HepG2 (cell line): ENCODE results near the gene GDE1. TPM values are rescaled to one million over a fixed set of nuclear protein-coding genes. Genes with fewer than 3 reads are reported as not detected.

Source experiments
- BORCS8-MEF2B ChIP-seq: sonication (generic); formaldehyde crosslinking; IDR thresholded peaks from 2 replicates; pipeline ENCODE4 v1.8.0; 2022; ENCODE audit warnings: mild to moderate bottlenecking, missing genetic modification reagents
- DNMT3B ChIP-seq: conservative IDR thresholded peaks from 2 replicates; pipeline ENCODE4 v1.6.1; 2016; ENCODE audit warnings: missing biosample characterization, control low read depth
- EED ChIP-seq: sonication (generic); formaldehyde crosslinking; IDR thresholded peaks from 2 replicates; pipeline ENCODE4 v1.5.0; 2020; ENCODE audit warnings: mild to moderate bottlenecking, missing genetic modification reagents
- FOXC1 ChIP-seq: sonication (generic); formaldehyde crosslinking; IDR thresholded peaks from 2 replicates; pipeline ENCODE4 v1.8.0; 2022; ENCODE audit warnings: mild to moderate bottlenecking, missing genetic modification reagents, borderline replicate concordance
- GABPB1 ChIP-seq: IDR thresholded peaks from 2 replicates; pipeline ENCODE4 v1.6.1; 2016; ENCODE audit warnings: mild to moderate bottlenecking, missing genetic modification reagents, moderate library complexity, missing compliant biosample characterization
- GFI1 ChIP-seq: sonication (generic); formaldehyde crosslinking; IDR thresholded peaks from 2 replicates; pipeline ENCODE4 v1.5.0; 2020; ENCODE audit warnings: missing genetic modification reagents, mild to moderate bottlenecking, borderline replicate concordance
- GLMP ChIP-seq: sonication (generic); formaldehyde crosslinking; IDR thresholded peaks from 2 replicates; pipeline ENCODE4 v1.9.0; 2021; ENCODE audit warnings: missing genetic modification reagents, mild to moderate bottlenecking, borderline replicate concordance
- GPN1 ChIP-seq: sonication (generic); formaldehyde crosslinking; IDR thresholded peaks from 2 replicates; pipeline ENCODE4 v1.5.1; 2020; ENCODE audit warnings: missing genetic modification reagents, borderline replicate concordance
- JDP2 ChIP-seq: sonication (generic); formaldehyde crosslinking; IDR thresholded peaks from 2 replicates; pipeline ENCODE4 v1.8.1; 2022; ENCODE audit warnings: missing genetic modification reagents, borderline replicate concordance
- KDM5B ChIP-seq: sonication (generic); formaldehyde crosslinking; IDR thresholded peaks from 2 replicates; pipeline ENCODE4 v1.4.0; 2020; ENCODE audit warnings: missing genetic modification reagents, mild to moderate bottlenecking, borderline replicate concordance
- KLF13 ChIP-seq: sonication (generic); formaldehyde crosslinking; IDR thresholded peaks from 2 replicates; pipeline ENCODE4 v1.4.0; 2020; ENCODE audit warnings: mild to moderate bottlenecking, missing genetic modification reagents
- MAF1 ChIP-seq: sonication (generic); formaldehyde crosslinking; IDR thresholded peaks from 2 replicates; pipeline ENCODE4 v1.5.0; 2020; ENCODE audit warnings: missing genetic modification reagents, borderline replicate concordance
- MIER2 ChIP-seq: IDR thresholded peaks from 2 replicates; pipeline ENCODE4 v1.6.1; 2016; ENCODE audit warnings: missing biosample characterization, missing genetic modification reagents
- NFIC ChIP-seq: IDR thresholded peaks from 2 replicates; pipeline ENCODE4 v1.6.1; 2012; ENCODE audit warnings: mild to moderate bottlenecking, low read length, inconsistent platforms
- REXO4 ChIP-seq: sonication (generic); formaldehyde crosslinking; IDR thresholded peaks from 2 replicates; pipeline ENCODE4 v1.8.0; 2022; ENCODE audit warnings: missing genetic modification reagents, mild to moderate bottlenecking, borderline replicate concordance
- RXRB ChIP-seq: IDR thresholded peaks from 2 replicates; pipeline ENCODE4 v1.6.1; 2016; ENCODE audit warnings: borderline replicate concordance, missing genetic modification reagents, missing compliant biosample characterization
- ZFP36L1 ChIP-seq: sonication (generic); formaldehyde crosslinking; IDR thresholded peaks from 2 replicates; pipeline ENCODE4 v1.8.0; 2022; ENCODE audit warnings: mild to moderate bottlenecking, missing genetic modification reagents, moderate library complexity
- ZNF143 ChIP-seq: sonication (generic); formaldehyde crosslinking; IDR thresholded peaks from 2 replicates; pipeline ENCODE4 v1.4.0; 2020; ENCODE audit warnings: missing genetic modification reagents
- ZNF205 ChIP-seq: IDR thresholded peaks from 2 replicates; pipeline ENCODE4 v1.6.1; 2018; ENCODE audit warnings: missing biosample characterization, missing genetic modification reagents
- ZNF326 ChIP-seq: sonication (generic); formaldehyde crosslinking; IDR thresholded peaks from 2 replicates; pipeline ENCODE4 v1.4.0; 2020; ENCODE audit warnings: missing genetic modification reagents, borderline replicate concordance
- ZNF530 ChIP-seq: sonication (generic); formaldehyde crosslinking; IDR thresholded peaks from 2 replicates; pipeline ENCODE4 v1.5.0; 2020; ENCODE audit warnings: low read depth, mild to moderate bottlenecking, missing genetic modification reagents
- ZNF7 ChIP-seq: IDR thresholded peaks from 2 replicates; pipeline ENCODE4 v1.6.1; 2016; ENCODE audit warnings: missing biosample characterization, missing genetic modification reagents
- ZSCAN20 ChIP-seq: sonication (generic); formaldehyde crosslinking; IDR thresholded peaks from 2 replicates; pipeline ENCODE4 v1.4.0; 2020; ENCODE audit warnings: missing genetic modification reagents, mild to moderate bottlenecking, borderline replicate concordance
- polyA plus RNA-seq, 8 experiments: library from polyadenylated mRNA; depleted of rRNA in 3 of 8; stranded (reverse) in 7 of 8; unstranded in 1 of 8; fragments of >200 nt; fragmentation: Illumina TruSeq in 4 of 8; extraction: Trizol in 4 of 8; gene quantifications; 2 replicates each; pipeline versions ENCODE4 v1.2.1 to v1.2.3, GENCODE V29; 2011 to 2016; ENCODE audit warnings: low read depth in 4 of 8, missing spikeins in 1 of 8, mixed read lengths in 1 of 8; ENCODE audit not compliant: insufficient read depth in 1 of 8
- total RNA-seq, 5 experiments: library from RNA; depleted of rRNA; stranded (reverse); fragments of >200 nt; fragmentation: Illumina TruSeq; extraction: Trizol; gene quantifications; 2 replicates each; pipeline ENCODE4 v1.2.3, GENCODE V29; 2016; ENCODE audit warnings: low read depth in 1 of 5
- TF ChIP-seq, protein P1 (sequence below): sonication (generic); formaldehyde crosslinking; conservative IDR thresholded peaks from 2 replicates; pipeline ENCODE4 v1.4.0; 2020; ENCODE audit warnings: missing genetic modification reagents
- TF ChIP-seq, protein P2 (sequence below): IDR thresholded peaks from 2 replicates; pipeline ENCODE4 v1.6.1; 2012; ENCODE audit warnings: low read depth, low read length, improper control_type of control experiment

The GDE1 gene
- total and polyA plus RNA-seq, 2 of the 13 experiments (the other 11 are each of a cell fraction or from before 2014, with no cell fraction given): 35.9 to 59.0 TPM

DNA sequence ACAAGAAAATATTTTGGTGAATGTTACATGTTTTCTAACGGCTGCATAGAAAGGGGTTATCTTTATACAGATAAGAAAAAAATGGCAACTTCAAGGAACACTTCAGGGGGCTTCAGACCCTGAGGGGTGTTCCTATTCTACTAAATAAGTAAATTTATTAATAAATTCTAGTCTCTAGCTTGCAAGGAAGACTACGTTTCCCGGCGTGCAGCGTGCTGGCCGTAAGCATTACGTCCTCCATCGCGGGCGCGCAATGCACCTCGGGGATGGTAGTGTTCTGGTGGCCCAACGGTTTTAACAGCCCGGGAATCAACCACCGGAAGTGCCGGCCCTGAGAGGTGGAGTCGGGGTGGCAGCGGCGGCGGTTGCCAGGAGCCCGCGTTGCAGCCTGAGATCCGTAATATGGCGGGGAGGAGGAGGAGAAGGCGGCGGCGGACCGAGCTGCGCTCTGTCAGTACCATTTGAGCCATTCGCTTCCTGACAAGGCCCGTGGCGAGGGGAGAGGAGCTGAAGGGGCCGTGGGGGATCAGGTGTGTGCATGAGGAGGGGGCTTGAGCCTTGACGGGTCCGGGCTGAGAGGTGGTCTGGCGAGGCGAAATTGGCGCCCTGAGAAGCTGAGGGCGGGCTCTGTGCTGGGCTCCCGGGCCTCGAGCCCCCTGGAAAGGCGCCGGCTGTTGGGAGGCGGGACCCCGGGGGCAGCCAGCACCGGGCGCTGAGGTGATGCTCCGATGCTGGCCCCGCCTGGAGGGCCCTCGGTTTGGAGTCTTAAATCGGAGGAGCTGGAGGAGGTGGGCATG lies 1.9 kb upstream of the GDE1 start, which contains the start of gene CCP110 (continued):
- TF ChIP-seq GLMP (CRISPR knock-in tag): no peak
- no peak for TF ChIP-seq REXO4 (CRISPR knock-in tag)
- no peak for TF ChIP-seq DNMT3B (CRISPR knock-in tag)
- TF ChIP-seq, protein P1, sequence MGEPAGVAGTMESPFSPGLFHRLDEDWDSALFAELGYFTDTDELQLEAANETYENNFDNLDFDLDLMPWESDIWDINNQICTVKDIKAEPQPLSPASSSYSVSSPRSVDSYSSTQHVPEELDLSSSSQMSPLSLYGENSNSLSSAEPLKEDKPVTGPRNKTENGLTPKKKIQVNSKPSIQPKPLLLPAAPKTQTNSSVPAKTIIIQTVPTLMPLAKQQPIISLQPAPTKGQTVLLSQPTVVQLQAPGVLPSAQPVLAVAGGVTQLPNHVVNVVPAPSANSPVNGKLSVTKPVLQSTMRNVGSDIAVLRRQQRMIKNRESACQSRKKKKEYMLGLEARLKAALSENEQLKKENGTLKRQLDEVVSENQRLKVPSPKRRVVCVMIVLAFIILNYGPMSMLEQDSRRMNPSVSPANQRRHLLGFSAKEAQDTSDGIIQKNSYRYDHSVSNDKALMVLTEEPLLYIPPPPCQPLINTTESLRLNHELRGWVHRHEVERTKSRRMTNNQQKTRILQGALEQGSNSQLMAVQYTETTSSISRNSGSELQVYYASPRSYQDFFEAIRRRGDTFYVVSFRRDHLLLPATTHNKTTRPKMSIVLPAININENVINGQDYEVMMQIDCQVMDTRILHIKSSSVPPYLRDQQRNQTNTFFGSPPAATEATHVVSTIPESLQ (CRISPR knock-in tag): no peak; the same call in 1 of the 2 replicates
- TF ChIP-seq RXRB (CRISPR knock-in tag): peak; percentile 58; the same call in 1 of the 2 replicates
- no peak for TF ChIP-seq MIER2
- no peak; the same call in 1 of the 2 replicates for TF ChIP-seq KDM5B (CRISPR knock-in tag)
- TF ChIP-seq ZNF326 (CRISPR knock-in tag): no peak
- peak; percentile 31; the same call in 1 of the 2 replicates for TF ChIP-seq ZNF205 (CRISPR knock-in tag)
- peak; percentile 62; the same call in 1 of the 2 replicates for TF ChIP-seq GPN1 (CRISPR knock-in tag)
- TF ChIP-seq ZFP36L1: 0 out of 2 replicates have a peak, but pooled peaks have one; percentile 36
- TF ChIP-seq GABPB1 (CRISPR knock-in tag): peak; percentile 97
- no peak; the same call in 1 of the 2 replicates for TF ChIP-seq FOXC1
- TF ChIP-seq BORCS8-MEF2B: 0 out of 2 replicates have a peak, but pooled peaks have one; percentile 57
- no peak for TF ChIP-seq ZNF530 (CRISPR knock-in tag)
- TF ChIP-seq KLF13 (CRISPR knock-in tag): no peak
- no peak for TF ChIP-seq ZNF7 (CRISPR knock-in tag)
- no peak for TF ChIP-seq NFIC
- peak; percentile 84; the same call in 1 of the 2 replicates for TF ChIP-seq EED (CRISPR knock-in tag)
- TF ChIP-seq ZNF143 (CRISPR knock-in tag): peak; percentile 99
- no peak for TF ChIP-seq JDP2 (CRISPR knock-in tag)
- no peak; the same call in 1 of the 2 replicates for TF ChIP-seq GFI1
- no peak for TF ChIP-seq MAF1 (CRISPR knock-in tag)
- TF ChIP-seq ZSCAN20 (CRISPR knock-in tag): no peak
- TF ChIP-seq, protein P2, sequence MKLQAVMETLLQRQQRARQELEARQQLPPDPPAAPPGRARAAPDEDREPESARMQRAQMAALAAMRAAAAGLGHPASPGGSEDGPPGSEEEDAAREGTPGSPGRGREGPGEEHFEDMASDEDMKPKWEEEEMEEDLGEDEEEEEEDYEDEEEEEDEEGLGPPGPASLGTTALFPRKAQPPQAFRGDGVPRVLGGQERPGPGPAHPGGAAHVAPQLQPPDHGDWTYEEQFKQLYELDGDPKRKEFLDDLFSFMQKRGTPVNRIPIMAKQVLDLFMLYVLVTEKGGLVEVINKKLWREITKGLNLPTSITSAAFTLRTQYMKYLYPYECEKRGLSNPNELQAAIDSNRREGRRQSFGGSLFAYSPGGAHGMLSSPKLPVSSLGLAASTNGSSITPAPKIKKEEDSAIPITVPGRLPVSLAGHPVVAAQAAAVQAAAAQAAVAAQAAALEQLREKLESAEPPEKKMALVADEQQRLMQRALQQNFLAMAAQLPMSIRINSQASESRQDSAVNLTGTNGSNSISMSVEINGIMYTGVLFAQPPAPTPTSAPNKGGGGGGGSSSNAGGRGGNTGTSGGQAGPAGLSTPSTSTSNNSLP: no peak
